Activated T-cell treated with anti-CD3 and anti-CD28 coated beads, Interleukin-2, amount 50 U/mL, for 1 hour (primary cell): Measurements from ENCODE around the gene ZNF853.

Experiments used
- DNase-seq: peaks from one replicate; pipeline ENCODE4 v3.0.0-alpha.2; 2020

Gene ZNF853

GRCh38 chr7:6637544-6638229 lies 22.3 kb downstream of the ZNF853 start:
- peak; percentile 67 for DNase-seq

GRCh38 chr7:6639032-6639431 lies 23.6 kb downstream of the ZNF853 start:
- no peak for DNase-seq

- no peak for DNase-seq
These were observed 24.2 kb downstream of the ZNF853 start for GRCh38 chr7:6639627-6640026.

GRCh38 chr7:6640246-6640721 lies 24.9 kb downstream of the ZNF853 start:
- DNase-seq: no peak

- no peak for DNase-seq
These were observed 26.1 kb downstream of the ZNF853 start for GRCh38 chr7:6641305-6642035.

GRCh38 chr7:6642239-6642839 lies 26.9 kb downstream of the ZNF853 start:
- DNase-seq: no peak

GRCh38 chr7:6642861-6643640 lies 27.6 kb downstream of the ZNF853 start:
- DNase-seq: no peak

GRCh38 chr7:6643915-6644625 lies 28.7 kb downstream of the ZNF853 start:
- no peak for DNase-seq

- DNase-seq: no peak
These were observed 29.3 kb downstream of the ZNF853 start for GRCh38 chr7:6644728-6645127.

- DNase-seq: no peak
These were observed 31.1 kb downstream of the ZNF853 start for GRCh38 chr7:6646465-6646864.

GRCh38 chr7:6647080-6647479 lies 31.7 kb downstream of the ZNF853 start:
- no peak for DNase-seq

- DNase-seq: no peak
These were observed 32.1 kb downstream of the ZNF853 start for GRCh38 chr7:6647541-6647940.

GRCh38 chr7:6648066-6648814 lies 32.8 kb downstream of the ZNF853 start:
- DNase-seq: no peak

- no peak for DNase-seq
These were observed 33.4 kb downstream of the ZNF853 start for GRCh38 chr7:6648815-6649104.

GRCh38 chr7:6649241-6649961 lies 34.0 kb downstream of the ZNF853 start:
- no peak for DNase-seq

- no peak for DNase-seq
These were observed 34.7 kb downstream of the ZNF853 start for GRCh38 chr7:6650086-6650485.

- DNase-seq: no peak
These were observed 35.2 kb downstream of the ZNF853 start for GRCh38 chr7:6650521-6651011.

GRCh38 chr7:6651851-6652445 lies 36.5 kb downstream of the ZNF853 start:
- DNase-seq: peak; percentile 13

GRCh38 chr7:6652446-6653011 lies 37.1 kb downstream of the ZNF853 start:
- peak; percentile 9 for DNase-seq
